SU-DHL-6 (cell line): ENCODE measurements around the gene OR5H1.
"Not testable (repeated sequence)": the region's sequence is repeated elsewhere in the genome, so short reads cannot be mapped to it uniquely, and the experiment has no call there.

ENCODE experiments used
- H2AFZ ChIP-seq: fragments of 200-600 bp; sonication (generic); 2 replicates; pipeline ENCODE4 v1.6.1; 2014; ENCODE audit warnings: low read depth, mild to moderate bottlenecking, moderate library complexity, mixed read lengths, antibody characterized with exemption, low read length; ENCODE audit not compliant: severe bottlenecking
- H3F3A ChIP-seq: fragments of 200-600 bp; shearing (Covaris generic); 2 replicates; pipeline ENCODE4 v1.6.0; 2016; ENCODE audit warnings: antibody characterized with exemption, mild to moderate bottlenecking; ENCODE audit not compliant: insufficient read depth
- H3K27ac ChIP-seq: fragments of 200-600 bp; sonication (generic); 2 replicates; pipeline ENCODE4 v1.5.1; 2016; ENCODE audit warnings: low read depth, mild to moderate bottlenecking, low read length, moderate library complexity, mixed read lengths
- H3K27me3 ChIP-seq: fragments of 200-600 bp; sonication (generic), shearing (Covaris generic); 2 replicates; pipeline ENCODE4 v1.6.0; 2014; ENCODE audit warnings: mild to moderate bottlenecking, low read length
- H3K36me3 ChIP-seq: fragments of 200-600 bp; sonication (generic); 2 replicates; pipeline ENCODE4 v1.6.1; 2014; ENCODE audit warnings: mild to moderate bottlenecking, low read length, mixed read lengths
- H3K4me2 ChIP-seq: fragments of 300-600, 200-600 bp; shearing (Covaris generic), sonication (generic); 2 replicates; pipeline ENCODE4 v1.6.0; 2014; ENCODE audit warnings: low read length, low read depth, mild to moderate bottlenecking; ENCODE audit not compliant: poor library complexity, severe bottlenecking
- H3K4me3 ChIP-seq: fragments of 200-600 bp; sonication (generic); 2 replicates; pipeline ENCODE4 v1.5.1; 2014; ENCODE audit warnings: antibody characterized with exemption, low read length, mild to moderate bottlenecking, mixed read lengths; ENCODE audit not compliant: insufficient read depth, poor library complexity, severe bottlenecking
- H3K79me2 ChIP-seq: fragments of 200-600 bp; sonication (generic); 2 replicates; pipeline ENCODE4 v1.6.1; 2014; ENCODE audit warnings: mild to moderate bottlenecking, low read length, moderate library complexity; ENCODE audit not compliant: insufficient read depth
- H3K9ac ChIP-seq: fragments of 200-600 bp; sonication (generic); 2 replicates; pipeline ENCODE4 v1.7.0; 2014; ENCODE audit warnings: mild to moderate bottlenecking, low read length
- H3K9me2 ChIP-seq: fragments of 200-600 bp; sonication (generic); replicated peaks from 2 replicates; pipeline ENCODE4 v1.6.1; 2014; ENCODE audit warnings: low read length; ENCODE audit not compliant: insufficient read depth
- H3K9me3 ChIP-seq: fragments of 200-600 bp; sonication (generic); 2 replicates; pipeline ENCODE4 v1.6.1; 2014; ENCODE audit warnings: low read length, mixed read lengths; ENCODE audit not compliant: insufficient read depth
- H4K20me1 ChIP-seq: fragments of 200-600 bp; sonication (generic); 2 replicates; pipeline ENCODE4 v1.6.1; 2014; ENCODE audit warnings: low read depth, mild to moderate bottlenecking, antibody characterized with exemption, low read length, moderate library complexity, mixed read lengths
- CTCF ChIP-seq: fragments of 200-600 bp; sonication (generic); IDR thresholded peaks from one replicate; pipeline ENCODE4 v1.5.1; 2017; ENCODE audit warnings: antibody characterized with exemption, mild to moderate bottlenecking, low read length, moderate library complexity; ENCODE audit not compliant: insufficient read depth, poor library complexity, severe bottlenecking
- EZH2phosphoT487 ChIP-seq: fragments of 200-600 bp; sonication (generic), shearing (Covaris generic); conservative IDR thresholded peaks from 2 replicates; pipeline ENCODE4 v1.6.1; 2018; ENCODE audit warnings: mild to moderate bottlenecking, antibody characterized with exemption, low read length, moderate library complexity, mixed read lengths

Gene OR5H1

GRCh38 chr3:98140531-98140930, 10.0 kb downstream of the OR5H1 start:
- Histone ChIP-seq H2AFZ (no peak overlapping the region), H3K27ac (no peak overlapping the region), H3K27me3 (no peaks in the 10 kb centered on the region), H3K4me3 (no peak overlapping the region), H3K4me2 (no peak overlapping the region), H3K9me2 (no peaks in the 10 kb centered on the region), H3K79me2 (no peaks in the 10 kb centered on the region), H3K36me3 (no peaks in the 10 kb centered on the region), H3K9me3 (no peaks in the 10 kb centered on the region), H4K20me1 (no peaks in the 10 kb centered on the region), H3K9ac (no peak overlapping the region), H3F3A (no peaks in the 10 kb centered on the region)
- no peak for TF ChIP-seq EZH2phosphoT487
- no peak for TF ChIP-seq CTCF

GRCh38 chr3:98147179-98147578, 16.7 kb downstream of the OR5H1 start, which contains the start of gene OR5H14:
TSS of gene OR5H14 (plus strand) at chr3:98147479. CDS start at chr3:98149386, 1,907 bp downstream.
- no peak within 1 kb of the TSS for H3K9ac ChIP-seq
- no peaks in the 10 kb centered on the region for H3K79me2 ChIP-seq
- no peaks in the 10 kb centered on the region for H3K9me3 ChIP-seq
- H3K27me3 ChIP-seq = no peaks in the 10 kb centered on the region
- no peak within 1 kb of the TSS for H2AFZ ChIP-seq
- H3K9me2 ChIP-seq = no peaks in the 10 kb centered on the region
- H3K27ac ChIP-seq = no peak within 1 kb of the TSS
- H3K36me3 ChIP-seq = no peaks in the 10 kb centered on the region
- no peak for TF ChIP-seq EZH2phosphoT487
- TF ChIP-seq CTCF = no peak
- no peak within 1 kb of the TSS for H3K4me2 ChIP-seq
- no peak within 1 kb of the TSS for H3K4me3 ChIP-seq
- H3F3A ChIP-seq = no peaks in the 10 kb centered on the region
- no peaks in the 10 kb centered on the region for H4K20me1 ChIP-seq

- Histone ChIP-seq H3K36me3 (no peaks in the 10 kb centered on the region), H3F3A (no peaks in the 10 kb centered on the region), H3K27ac (no peak overlapping the region), H3K4me2 (no peak overlapping the region), H4K20me1 (no peaks in the 10 kb centered on the region), H3K27me3 (no peaks in the 10 kb centered on the region), H3K9ac (no peak overlapping the region), H3K79me2 (no peaks in the 10 kb centered on the region), H2AFZ (no peak overlapping the region), H3K9me2 (no peaks in the 10 kb centered on the region), H3K4me3 (no peak overlapping the region), H3K9me3 (no peaks in the 10 kb centered on the region)
- TF ChIP-seq CTCF (no peak), EZH2phosphoT487 (no peak)
These were observed 18.2 kb downstream of the OR5H1 start for GRCh38 chr3:98148751-98149150.

- H3K27me3 ChIP-seq, H3K27ac ChIP-seq, H3K4me2 ChIP-seq, H4K20me1 ChIP-seq, H3K9me2 ChIP-seq, H3K36me3 ChIP-seq, H3F3A ChIP-seq, H3K9me3 ChIP-seq, H3K9ac ChIP-seq, H2AFZ ChIP-seq, H3K79me2 ChIP-seq, H3K4me3 ChIP-seq: not testable (repeated sequence)
These were observed 18.9 kb downstream of the OR5H1 start for GRCh38 chr3:98149456-98149855.
